ENCODE measurements around the gene RAI14. TPM values are rescaled to one million over a fixed set of nuclear protein-coding genes. Genes with fewer than 3 reads are reported as not detected.
A peak's percentile ranks its signal among the peaks of the same experiment; 100 is the strongest.

Gene RAI14
- total and polyA plus RNA-seq, 4 donors, result 16.7 to 91.5 (median 49.3) TPM

GRCh38 chr5:34833976-34834793, 178.1 kb downstream of the RAI14 start:
- H3K4me1 ChIP-seq (ENCODE audit: control insufficient read depth in 5 of 5, insufficient read depth in 5 of 5, low read length in 5 of 5), result peaks cover 0 to 17% (median 4%) of the 10 kb centered on the region in 5 donors
- H3K27me3 ChIP-seq (ENCODE audit: control insufficient read depth in 3 of 3, insufficient read depth in 3 of 3, low read length in 2 of 3), result no peaks in the 10 kb centered on the region
- H3K27ac ChIP-seq (ENCODE audit: low read depth in 1 of 2, low read length in 1 of 2), result no peak overlapping the region
- no peaks in the 10 kb centered on the region for H3K9me3 ChIP-seq (ENCODE audit: control insufficient read depth in 4 of 4, insufficient read depth in 3 of 4, low read length in 3 of 4)
- 83% methylated on average over 9 of the region's 9 CpGs for WGBS, 2 donors
- ATAC-seq (ENCODE audit: insufficient read depth, low FRiP score) (no peak), DNase-seq (peak in 2 of 3 donors; percentile 38 to 69)
- no peak for TF ChIP-seq CTCF (IDR thresholded peaks at IDR 0.05; ENCODE audit: control extremely low read depth, extremely low read depth)
- H3K9ac ChIP-seq (ENCODE audit: insufficient read depth in 1 of 2, low read length in 2 of 2), result no peak overlapping the region
- no peak overlapping the region for H3K4me3 ChIP-seq
- H3K36me3 ChIP-seq (ENCODE audit: control insufficient read depth in 4 of 4, insufficient read depth in 4 of 4, low read length in 4 of 4), result peaks cover 0 to 10% (median 4%) of the 10 kb centered on the region in 4 donors

- 81 to 86% methylated on average over 1 of the region's 1 CpG for WGBS, 2 donors
These were observed 178.6 kb downstream of the RAI14 start for GRCh38 chr5:34834794-34835089.

GRCh38 chr5:34835664-34836063, 179.5 kb downstream of the RAI14 start:
- peaks cover 0 to 16% (median 2%) of the 10 kb centered on the region in 5 donors for H3K4me1 ChIP-seq (ENCODE audit: control insufficient read depth in 5 of 5, insufficient read depth in 5 of 5, low read length in 5 of 5)
- H3K9ac ChIP-seq (ENCODE audit: insufficient read depth in 1 of 2, low read length in 2 of 2), result no peak overlapping the region
- no peak for DNase-seq
- no peak for TF ChIP-seq CTCF (IDR thresholded peaks at IDR 0.05; ENCODE audit: control extremely low read depth, extremely low read depth)
- ATAC-seq (ENCODE audit: insufficient read depth, low FRiP score), result no peak
- H3K4me3 ChIP-seq, result no peak overlapping the region
- H3K27me3 ChIP-seq (ENCODE audit: control insufficient read depth in 3 of 3, insufficient read depth in 3 of 3, low read length in 2 of 3), result no peaks in the 10 kb centered on the region
- H3K27ac ChIP-seq (ENCODE audit: low read depth in 1 of 2, low read length in 1 of 2), result no peak overlapping the region
- no peaks in the 10 kb centered on the region for H3K9me3 ChIP-seq (ENCODE audit: control insufficient read depth in 4 of 4, insufficient read depth in 3 of 4, low read length in 3 of 4)
- H3K36me3 ChIP-seq (ENCODE audit: control insufficient read depth in 4 of 4, insufficient read depth in 4 of 4, low read length in 4 of 4), result peaks cover 0 to 5% (median 2%) of the 10 kb centered on the region in 4 donors
- WGBS, 2 donors, result 94 to 97% methylated on average over 3 of the region's 3 CpGs

More at GRCh38 chr5:34834794-34835089, 178.6 kb downstream of the RAI14 start:
- H3K27ac ChIP-seq (ENCODE audit: low read depth in 1 of 2, low read length in 1 of 2), result no peak overlapping the region
- H3K4me3 ChIP-seq, result no peak overlapping the region
- peaks cover 0 to 17% (median 4%) of the 10 kb centered on the region in 5 donors for H3K4me1 ChIP-seq (ENCODE audit: control insufficient read depth in 5 of 5, insufficient read depth in 5 of 5, low read length in 5 of 5)
- no peak overlapping the region for H3K9ac ChIP-seq (ENCODE audit: insufficient read depth in 1 of 2, low read length in 2 of 2)
- TF ChIP-seq CTCF (IDR thresholded peaks at IDR 0.05; ENCODE audit: control extremely low read depth, extremely low read depth), result no peak
- DNase-seq (no peak), ATAC-seq (ENCODE audit: insufficient read depth, low FRiP score) (no peak)
- H3K9me3 ChIP-seq (ENCODE audit: control insufficient read depth in 4 of 4, insufficient read depth in 3 of 4, low read length in 3 of 4), result no peaks in the 10 kb centered on the region
- peaks cover 0 to 10% (median 4%) of the 10 kb centered on the region in 4 donors for H3K36me3 ChIP-seq (ENCODE audit: control insufficient read depth in 4 of 4, insufficient read depth in 4 of 4, low read length in 4 of 4)
- H3K27me3 ChIP-seq (ENCODE audit: control insufficient read depth in 3 of 3, insufficient read depth in 3 of 3, low read length in 2 of 3), result no peaks in the 10 kb centered on the region

Data from lung (tissue), 12 donors.